Astrocyte of the cerebellum (primary cell): ENCODE results near the gene ABHD12.

ENCODE experiments used
- DNase-seq: peaks from one replicate; pipeline ENCODE4 v3.0.0-alpha.2; 2011; ENCODE audit warnings: low read depth
- H3K4me3 ChIP-seq: 2 replicates; pipeline ENCODE4 v1.5.1; 2011; ENCODE audit warnings: mild to moderate bottlenecking, low read depth, low read length, moderate library complexity
- CTCF ChIP-seq: IDR thresholded peaks from 2 replicates; pipeline ENCODE4 v1.5.1; 2012; ENCODE audit warnings: low read length, low read depth, moderate library complexity, mild to moderate bottlenecking; ENCODE audit errors: missing control alignments
- in situ Hi-C: cut with HindIII; loops from 2 replicates; pipeline ENCODE4 v1.10.0; 2017; ENCODE audit warnings: low sequenced_read_pairs

ABHD12 gene

GRCh38 chr20:25398376-25399036 lies 7.9 kb upstream of the ABHD12 start:
- no peak for TF ChIP-seq CTCF
- no peak for DNase-seq
- in situ Hi-C loops = loop anchor here (10.0 kb wide), 1 partner anchor 394 kb away; no protein-coding TSS in a partner anchor
- H3K4me3 ChIP-seq = no peak overlapping the region

GRCh38 chr20:25397821-25398220 lies 7.2 kb upstream of the ABHD12 start:
- DNase-seq = no peak
- in situ Hi-C loops = loop anchor here (10.0 kb wide), 1 partner anchor 393 kb away; no protein-coding TSS in a partner anchor
- no peak for TF ChIP-seq CTCF
- H3K4me3 ChIP-seq = no peak overlapping the region

GRCh38 chr20:25397096-25397495 lies 6.5 kb upstream of the ABHD12 start:
- TF ChIP-seq CTCF = no peak
- DNase-seq = no peak
- in situ Hi-C loops = loop anchor here (10.0 kb wide), 1 partner anchor 392 kb away; no protein-coding TSS in a partner anchor
- no peak overlapping the region for H3K4me3 ChIP-seq

GRCh38 chr20:25394996-25395395 lies 4.4 kb upstream of the ABHD12 start:
- no peak for DNase-seq
- H3K4me3 ChIP-seq = no peak overlapping the region
- TF ChIP-seq CTCF = no peak
- in situ Hi-C loops = loop anchor here (10.0 kb wide), 1 partner anchor 390 kb away; no protein-coding TSS in a partner anchor

- no peak for TF ChIP-seq CTCF
- no peak overlapping the region for H3K4me3 ChIP-seq
- no peak for DNase-seq
- in situ Hi-C loops = loop anchor here (10.0 kb wide), 1 partner anchor 389 kb away; no protein-coding TSS in a partner anchor
Observed at GRCh38 chr20:25394276-25394675, 3.6 kb upstream of the ABHD12 start.

GRCh38 chr20:25389858-25390537 lies 637 bp downstream of the ABHD12 start:
- no peak for TF ChIP-seq CTCF
- peak overlapping the region; percentile 90 for H3K4me3 ChIP-seq
- DNase-seq = no peak
- in situ Hi-C loops = loop anchor here (10.0 kb wide), 1 partner anchor 385 kb away; no protein-coding TSS in a partner anchor
